WTC11 (cell line): ENCODE data around the gene RGS6. TPM values are rescaled to one million over a fixed set of nuclear protein-coding genes. Genes with fewer than 3 reads are reported as not detected.

Experiments
- ATAC-seq: fragments of 200-7000 bp; cut with Tn5 transposase; 2 replicates; pipeline ENCODE4 v1.10.0; 2021; ENCODE audit warnings: mild to moderate bottlenecking, moderate library complexity
- CTCF ChIA-PET: fragments of 300-600 bp; sonication (Branson Sonifier 250); formaldehyde crosslinking; loops from one replicate; lab custom pipeline; 2021; ENCODE audit warnings: antibody characterized with exemption; lab: Charles Lee
- POLR2A ChIA-PET: fragments of 350-600 bp; sonication (Branson Sonifier 250); formaldehyde crosslinking; loops from one replicate; lab custom pipeline; 2021; ENCODE audit warnings: antibody characterized with exemption; lab: Charles Lee
- DNase-seq: peaks from one replicate; pipeline ENCODE4 v3.0.0; 2021; ENCODE audit warnings: low spot score
- H3K27ac Mint-ChIP-seq: 2 replicates; pipeline ENCODE4 v1.8.0; 2021; ENCODE audit warnings: mixed read lengths
- H3K27me3 Mint-ChIP-seq: 2 replicates; pipeline ENCODE4 v1.8.0; 2021; ENCODE audit warnings: low read depth, mild to moderate bottlenecking, moderate library complexity, mixed read lengths
- H3K36me3 Mint-ChIP-seq: 2 replicates; pipeline ENCODE4 v1.8.0; 2021; ENCODE audit warnings: mixed read lengths
- H3K4me1 Mint-ChIP-seq: 2 replicates; pipeline ENCODE4 v1.8.0; 2022; ENCODE audit warnings: mixed read lengths
- H3K4me3 Mint-ChIP-seq: 2 replicates; pipeline ENCODE4 v1.8.0; 2021; ENCODE audit warnings: mild to moderate bottlenecking, moderate library complexity, mixed read lengths
- H3K9me3 Mint-ChIP-seq: 2 replicates; pipeline ENCODE4 v1.8.0; 2021; ENCODE audit warnings: mixed read lengths
- AR ChIP-seq: fragments of 250-450 bp; sonication (Bioruptor Pico); IDR thresholded peaks from 2 replicates; pipeline ENCODE4 v1.9.0; 2021; ENCODE audit warnings: mild to moderate bottlenecking
- ATF1 ChIP-seq: sonication (generic); formaldehyde crosslinking; IDR thresholded peaks from 2 replicates; pipeline ENCODE4 v1.8.1; 2023; ENCODE audit warnings: mild to moderate bottlenecking, moderate library complexity, missing genetic modification reagents
- ATF3 ChIP-seq: sonication (generic); formaldehyde crosslinking; conservative IDR thresholded peaks from 2 replicates; pipeline ENCODE4 v1.8.1; 2022; ENCODE audit warnings: mild to moderate bottlenecking, missing genetic modification reagents
- CREM ChIP-seq: sonication (generic); formaldehyde crosslinking; IDR thresholded peaks from 2 replicates; pipeline ENCODE4 v1.8.1; 2022; ENCODE audit warnings: mild to moderate bottlenecking, missing genetic modification reagents, moderate library complexity
- E2F4 ChIP-seq: sonication (generic); formaldehyde crosslinking; IDR thresholded peaks from 2 replicates; pipeline ENCODE4 v1.8.1; 2022; ENCODE audit warnings: low read depth, mild to moderate bottlenecking, moderate library complexity, missing genetic modification reagents, borderline replicate concordance
- ELF4 ChIP-seq: sonication (generic); formaldehyde crosslinking; IDR thresholded peaks from 2 replicates; pipeline ENCODE4 v1.8.1; 2022; ENCODE audit warnings: low read depth, mild to moderate bottlenecking, moderate library complexity, missing genetic modification reagents
- ERG ChIP-seq: fragments of 250-450 bp; sonication (Bioruptor Pico); IDR thresholded peaks from 2 replicates; pipeline ENCODE4 v1.8.0; 2021; ENCODE audit warnings: mild to moderate bottlenecking
- FOXP1 ChIP-seq: sonication (generic); formaldehyde crosslinking; IDR thresholded peaks from 2 replicates; pipeline ENCODE4 v1.8.0; 2022; ENCODE audit warnings: missing genetic modification reagents, mild to moderate bottlenecking, moderate library complexity, borderline replicate concordance
- MXD4 ChIP-seq: fragments of 250-450 bp; sonication (Bioruptor Pico); IDR thresholded peaks from 2 replicates; pipeline ENCODE4 v1.8.0; 2021; ENCODE audit warnings: mild to moderate bottlenecking, moderate library complexity, borderline replicate concordance
- NR3C1 ChIP-seq: sonication (generic); formaldehyde crosslinking; conservative IDR thresholded peaks from 2 replicates; pipeline ENCODE4 v1.8.1; 2023; ENCODE audit warnings: low read depth, mild to moderate bottlenecking, missing genetic modification reagents
- RORB ChIP-seq: fragments of 250-450 bp; sonication (Bioruptor Pico); IDR thresholded peaks from 2 replicates; pipeline ENCODE4 v1.9.0; 2021; ENCODE audit warnings: mild to moderate bottlenecking
- SMAD3 ChIP-seq: sonication (generic); formaldehyde crosslinking; IDR thresholded peaks from 2 replicates; pipeline ENCODE4 v1.8.0; 2022; ENCODE audit warnings: missing genetic modification reagents, mild to moderate bottlenecking, borderline replicate concordance
- SOX15 ChIP-seq: fragments of 250-450 bp; sonication (Bioruptor Pico); IDR thresholded peaks from 2 replicates; pipeline ENCODE4 v1.9.0; 2021; ENCODE audit warnings: mild to moderate bottlenecking
- TEAD4 ChIP-seq: sonication (generic); formaldehyde crosslinking; IDR thresholded peaks from 2 replicates; pipeline ENCODE4 v1.8.0; 2022; ENCODE audit warnings: mild to moderate bottlenecking, missing genetic modification reagents
- TP53 ChIP-seq: sonication (generic); formaldehyde crosslinking; IDR thresholded peaks from 2 replicates; pipeline ENCODE4 v1.8.1; 2023; ENCODE audit warnings: mild to moderate bottlenecking, missing genetic modification reagents
- ZNF121 ChIP-seq: sonication (generic); formaldehyde crosslinking; IDR thresholded peaks from 2 replicates; pipeline ENCODE4 v1.8.0; 2023; ENCODE audit warnings: missing genetic modification reagents
- ZNF281 ChIP-seq: sonication (generic); formaldehyde crosslinking; IDR thresholded peaks from 2 replicates; pipeline ENCODE4 v1.8.0; 2023; ENCODE audit warnings: mild to moderate bottlenecking, missing genetic modification reagents
- ZNF423 ChIP-seq: fragments of 250-450 bp; sonication (Bioruptor Pico); IDR thresholded peaks from 2 replicates; pipeline ENCODE4 v2.1.2; 2022; ENCODE audit warnings: mild to moderate bottlenecking, moderate library complexity
- ZNF671 ChIP-seq: fragments of 250-450 bp; sonication (Bioruptor Pico); IDR thresholded peaks from 2 replicates; pipeline ENCODE4 v1.8.0; 2021; ENCODE audit warnings: mild to moderate bottlenecking
- total RNA-seq: library from RNA; stranded (reverse); gene quantifications from 3 replicates; pipeline ENCODE4 v1.2.3, GENCODE V29; 2021
- TF ChIP-seq, protein P1 (sequence below): sonication (generic); formaldehyde crosslinking; IDR thresholded peaks from 2 replicates; pipeline ENCODE4 v1.8.0; 2022; ENCODE audit warnings: mild to moderate bottlenecking, missing genetic modification reagents

Gene RGS6
- total RNA-seq, 1 experiment from 2014 or later: 1.0 TPM

DNA sequence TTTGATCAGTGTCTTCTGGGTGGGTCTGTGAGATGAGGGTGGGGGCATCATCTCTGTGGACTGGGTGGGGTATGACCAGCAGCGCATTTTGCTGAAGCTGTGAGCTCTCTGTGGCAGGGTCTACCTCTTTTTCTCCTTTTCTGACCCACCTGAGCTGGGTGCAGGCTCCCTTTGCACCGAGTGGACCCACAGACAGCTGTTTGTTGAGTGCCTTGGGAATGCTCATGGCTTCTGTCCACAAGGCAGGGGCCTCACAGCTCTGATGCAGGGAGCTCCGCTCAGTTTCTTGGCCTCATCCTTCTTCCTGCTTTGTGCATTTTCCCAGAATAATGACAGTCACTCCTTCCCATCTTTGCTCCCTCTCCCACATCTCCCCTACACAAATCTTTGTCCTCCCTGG, 581.1 kb downstream of the RGS6 start (continued):
- TF ChIP-seq CREM (no peak), AR (no peak), ERG (no peak), ZNF423 (no peak), FOXP1 (no peak), ATF3 (no peak)
- TF ChIP-seq, all 79 proteins: peak for 0

- Mint-ChIP-seq H3K9me3 (no peaks in the 10 kb centered on the region), H3K4me1 (peaks cover 3% of the 10 kb centered on the region; the same call in 1 of the 2 replicates)
- POLR2A ChIA-PET: no interaction called here
- ATAC-seq: peak; percentile 56
- TF ChIP-seq ELF4 (CRISPR knock-in tag) (no peak), MXD4 (CRISPR knock-in tag) (no peak), NR3C1 (CRISPR knock-in tag) (no peak), TP53 (CRISPR knock-in tag) (no peak), ZNF671 (CRISPR knock-in tag) (no peak), SOX15 (CRISPR knock-in tag) (no peak), SMAD3 (CRISPR knock-in tag) (no peak), TEAD4 (no peak), E2F4 (no peak), AR (no peak), ZNF281 (CRISPR knock-in tag) (no peak), ATF1 (CRISPR knock-in tag) (no peak), RORB (CRISPR knock-in tag) (no peak), ZNF121 (CRISPR knock-in tag) (no peak), ERG (no peak)
- TF ChIP-seq, protein P1, sequence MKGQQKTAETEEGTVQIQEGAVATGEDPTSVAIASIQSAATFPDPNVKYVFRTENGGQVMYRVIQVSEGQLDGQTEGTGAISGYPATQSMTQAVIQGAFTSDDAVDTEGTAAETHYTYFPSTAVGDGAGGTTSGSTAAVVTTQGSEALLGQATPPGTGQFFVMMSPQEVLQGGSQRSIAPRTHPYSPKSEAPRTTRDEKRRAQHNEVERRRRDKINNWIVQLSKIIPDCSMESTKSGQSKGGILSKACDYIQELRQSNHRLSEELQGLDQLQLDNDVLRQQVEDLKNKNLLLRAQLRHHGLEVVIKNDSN (CRISPR knock-in tag): no peak
- TF ChIP-seq, all 79 proteins: peak for 0
- Mint-ChIP-seq H3K27ac (no peak overlapping the region), H3K27me3 (no peaks in the 10 kb centered on the region), H3K36me3 (no peaks in the 10 kb centered on the region), H3K4me3 (no peak overlapping the region)
- CTCF ChIA-PET: interaction anchor here (0.7 to 3.5 kb wide), 60 partner anchors 9 to 994 kb away, joined by 3 to 59 read pairs (median 4); partner anchors contain the start of genes DCAF4, DPF3 and ZFYVE1
- DNase-seq: no peak
These were observed 581.9 kb downstream of the RGS6 start for GRCh38 chr14:72513965-72514659.
